Stimulated activated CD8-positive, alpha-beta memory T cell treated with anti-CD3 and anti-CD28 coated beads, Interleukin-2, amount 100 ng/mL, for 48 hours (primary cell): ENCODE results near the gene ADORA1.

ENCODE experiments used
- DNase-seq, 2 donors: peaks; one replicate each; pipeline ENCODE4 v3.0.0-alpha.2; 2020; ENCODE audit warnings: low read depth in 2 of 2

Gene ADORA1

DNA sequence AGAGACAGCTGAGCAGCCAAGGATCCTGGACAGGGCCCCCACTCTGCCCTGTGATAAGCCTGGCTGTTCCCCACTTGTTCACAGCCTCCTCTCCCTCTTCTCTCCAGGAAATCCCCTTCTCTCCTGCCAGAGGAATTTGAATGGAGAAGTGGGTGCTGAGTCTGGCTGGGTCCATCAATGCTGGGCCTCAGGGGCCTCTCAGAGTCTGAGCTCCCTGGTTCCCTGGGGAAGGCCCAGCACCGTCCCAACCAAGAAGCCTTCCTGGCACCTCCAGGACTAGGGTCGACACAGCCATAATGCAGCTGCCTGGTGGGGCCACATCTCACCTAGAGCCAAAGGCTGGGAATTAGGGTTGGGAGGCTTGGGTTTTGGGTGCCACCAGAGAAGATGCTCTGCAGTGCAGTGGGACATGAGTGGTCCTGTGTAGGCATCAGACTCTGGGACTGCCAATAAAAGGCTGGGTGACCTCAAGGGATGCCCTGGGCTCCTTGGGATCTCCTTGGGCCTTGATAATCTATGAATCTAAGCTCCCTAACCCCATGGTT is 45.6 kb downstream of the ADORA1 start:
- no peak for DNase-seq

DNA sequence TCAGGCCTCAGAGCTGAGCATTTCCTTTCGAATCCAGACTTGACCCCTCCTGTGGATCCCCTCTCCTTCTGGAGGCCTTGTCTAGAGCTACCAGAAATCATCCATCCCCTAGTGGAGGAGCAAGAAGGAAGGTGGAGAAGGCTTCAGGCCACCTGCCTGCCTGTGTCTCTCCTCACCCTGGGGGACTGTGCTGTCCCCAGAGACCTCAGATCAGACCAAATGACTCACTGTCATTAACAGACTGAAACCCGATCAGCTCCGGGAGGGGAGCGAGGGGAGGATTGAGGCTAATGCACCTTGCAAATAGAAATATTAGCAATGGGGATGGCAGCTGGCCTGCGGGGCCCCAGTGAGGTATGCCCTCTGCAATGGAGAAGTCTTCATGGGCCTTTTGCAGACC is 46.0 kb downstream of the ADORA1 start:
- DNase-seq = no peak

DNA sequence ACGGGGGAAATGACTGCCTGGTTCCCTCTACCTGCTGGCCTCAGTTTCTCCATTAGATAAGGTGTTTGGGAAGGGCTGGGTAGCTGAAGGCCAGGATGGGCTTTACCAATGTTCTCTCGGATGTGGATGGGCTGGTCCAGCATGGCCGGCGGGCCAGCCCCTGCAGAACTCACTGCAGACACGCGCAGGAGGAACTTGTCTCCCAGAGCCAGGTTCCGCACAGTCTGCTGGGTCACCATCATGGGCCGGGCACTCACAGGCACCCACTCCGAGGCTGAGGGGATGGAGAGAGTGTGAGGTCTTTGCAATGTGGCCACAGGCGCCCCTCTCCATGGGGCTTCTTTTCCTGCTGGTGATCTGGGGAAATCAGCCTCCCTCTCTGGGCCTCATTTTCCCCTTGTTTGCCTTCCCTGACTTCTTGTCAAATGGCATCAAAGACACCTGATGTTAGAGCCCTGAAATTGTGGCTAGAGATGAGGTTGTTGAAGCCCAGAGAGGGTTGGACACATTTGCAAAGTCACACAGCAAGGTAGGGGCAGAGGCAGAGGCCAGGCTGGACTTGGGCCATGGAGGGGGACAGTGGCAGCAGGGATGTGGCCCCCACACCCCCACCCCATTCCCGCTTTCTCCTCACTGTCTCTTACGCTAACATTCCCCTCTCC is 46.9 kb downstream of the ADORA1 start:
- no peak for DNase-seq

DNA sequence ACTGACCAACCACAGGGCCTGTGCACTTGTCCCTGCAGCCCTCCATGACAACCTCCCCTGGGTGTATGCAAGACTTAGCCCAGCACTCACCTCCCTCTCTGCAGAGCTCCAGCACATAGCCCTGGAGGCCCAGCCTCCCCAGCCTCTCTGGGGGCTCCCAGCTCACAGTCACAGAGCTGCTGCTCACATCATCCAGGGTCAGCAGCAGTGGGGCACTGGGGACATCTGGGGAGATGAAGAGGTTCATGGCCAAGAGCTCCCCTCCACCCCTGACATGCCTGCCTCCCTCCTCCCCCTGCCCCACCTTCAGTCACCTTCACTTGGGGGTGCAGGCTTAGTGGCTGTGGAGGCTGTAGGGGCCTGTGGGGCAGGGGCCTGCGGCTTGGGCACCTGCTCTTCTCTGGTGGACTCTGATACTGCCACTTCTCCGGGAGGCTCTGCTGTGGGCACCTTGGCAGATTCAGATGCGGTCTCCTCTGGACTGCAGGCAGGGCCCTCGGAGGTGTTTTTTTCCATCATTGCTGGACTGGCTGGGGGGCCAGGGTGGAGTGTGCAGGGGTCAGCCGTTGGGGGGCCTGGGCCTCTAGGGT is 47.8 kb downstream of the ADORA1 start, which contains the start of gene MYBPH:
TSS of gene MYBPH (minus strand) at position 590 of the 590 bp plus-strand sequence. CDS start at position 519, 71 bp downstream.
- no peak for DNase-seq

DNA sequence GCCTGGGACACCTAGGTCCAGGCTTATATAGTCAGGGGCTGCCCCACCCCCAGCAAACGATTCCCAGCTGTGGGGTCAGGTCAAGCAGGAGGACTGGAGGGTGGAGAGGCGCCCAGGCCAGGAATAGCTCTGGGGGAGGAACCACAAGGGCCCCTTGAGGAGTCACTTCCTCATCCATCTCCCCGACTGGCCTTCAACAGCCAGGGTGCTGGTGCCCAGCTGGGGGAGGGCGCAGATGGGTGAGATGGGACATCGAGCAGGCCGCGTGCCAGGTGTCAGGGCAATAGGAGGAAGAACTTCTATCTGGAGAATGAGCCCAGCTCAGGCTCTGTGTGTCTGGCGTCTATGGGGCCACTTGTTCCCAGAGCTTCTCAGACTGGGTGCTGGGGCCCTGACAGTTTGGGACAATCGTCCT is 48.3 kb downstream of the ADORA1 start:
- no peak for DNase-seq

DNA sequence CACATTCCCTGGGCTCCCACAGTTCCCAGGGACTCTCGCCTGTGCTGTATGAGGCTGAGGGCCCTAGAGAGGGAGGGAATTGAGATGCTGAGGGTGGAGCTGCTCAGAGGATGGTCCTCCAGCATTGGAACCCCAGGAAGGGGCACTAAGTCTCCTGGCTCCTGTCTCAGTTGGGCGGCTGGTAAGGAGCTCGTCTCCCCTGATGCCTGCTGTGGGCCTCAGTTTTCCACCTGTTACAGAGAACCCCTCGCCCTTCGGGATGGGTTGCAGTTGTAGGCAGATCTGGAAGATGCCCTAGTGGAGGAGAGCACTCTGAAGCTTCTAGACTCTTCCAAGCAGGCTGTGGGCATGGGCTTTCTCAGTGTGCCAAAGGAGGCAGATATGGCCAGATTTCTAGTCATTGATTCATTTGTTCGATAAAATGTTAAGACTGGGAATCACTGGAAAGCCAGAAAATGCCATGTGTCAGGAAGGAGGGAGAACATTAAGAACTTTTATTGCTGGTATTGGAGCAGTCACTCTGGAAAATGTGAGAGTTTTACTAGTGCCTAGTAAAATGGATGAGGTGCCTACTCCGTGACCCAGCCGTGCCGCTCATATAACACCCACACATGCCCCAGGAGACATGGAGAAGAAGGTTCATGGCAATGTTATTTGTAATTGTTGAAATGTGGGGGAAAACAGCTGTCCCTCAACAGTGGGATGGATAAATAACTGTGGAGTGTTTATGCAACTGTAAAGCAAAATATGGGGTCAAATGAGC is 48.9 kb downstream of the ADORA1 start:
- no peak for DNase-seq

DNA sequence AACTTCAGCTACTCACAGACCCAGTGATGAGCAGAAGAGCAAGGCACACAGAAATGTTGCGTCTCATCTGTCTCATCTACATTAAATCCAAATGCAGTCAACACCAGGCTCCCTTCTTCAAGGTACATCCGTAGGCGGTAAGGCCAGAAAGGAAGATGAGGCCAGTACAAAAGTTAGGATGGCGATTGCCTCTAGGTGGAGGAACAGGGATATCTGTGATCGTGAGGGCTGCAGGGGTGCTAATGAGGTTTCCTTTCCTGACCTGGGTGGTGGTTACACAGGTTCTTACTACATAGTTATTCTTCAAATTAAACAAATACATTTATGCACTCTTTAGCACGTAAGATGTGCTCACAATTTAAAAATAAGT is 49.5 kb downstream of the ADORA1 start:
- DNase-seq = no peak

DNA sequence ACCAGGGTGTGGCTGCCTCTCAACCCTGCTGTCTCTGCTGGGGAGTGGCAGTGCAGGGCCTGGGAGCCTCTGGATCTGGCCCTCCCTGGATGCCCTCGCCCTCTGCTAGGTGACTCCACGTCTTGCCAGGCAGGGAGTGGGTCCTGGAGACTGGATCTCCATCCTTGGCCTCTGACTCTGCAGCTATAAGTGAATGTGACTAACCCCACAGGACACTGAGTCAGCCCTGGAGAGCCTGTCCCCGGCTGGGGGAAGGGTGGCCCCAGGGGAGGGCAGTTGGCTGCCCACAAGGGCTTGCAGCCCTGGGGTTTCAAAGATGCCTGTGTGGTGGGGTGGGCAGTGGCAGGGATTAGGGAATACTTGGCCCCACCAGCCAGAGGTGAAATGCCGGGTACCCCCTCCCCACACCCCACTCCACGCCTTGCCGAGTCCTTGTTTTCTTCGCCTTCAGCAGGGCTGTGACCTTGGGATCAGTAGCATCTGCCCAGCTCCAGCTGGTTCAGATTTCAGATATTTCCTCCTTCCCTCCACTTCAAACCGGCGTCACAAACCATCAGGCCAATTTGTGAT is 50.0 kb downstream of the ADORA1 start:
- DNase-seq = no peak

DNA sequence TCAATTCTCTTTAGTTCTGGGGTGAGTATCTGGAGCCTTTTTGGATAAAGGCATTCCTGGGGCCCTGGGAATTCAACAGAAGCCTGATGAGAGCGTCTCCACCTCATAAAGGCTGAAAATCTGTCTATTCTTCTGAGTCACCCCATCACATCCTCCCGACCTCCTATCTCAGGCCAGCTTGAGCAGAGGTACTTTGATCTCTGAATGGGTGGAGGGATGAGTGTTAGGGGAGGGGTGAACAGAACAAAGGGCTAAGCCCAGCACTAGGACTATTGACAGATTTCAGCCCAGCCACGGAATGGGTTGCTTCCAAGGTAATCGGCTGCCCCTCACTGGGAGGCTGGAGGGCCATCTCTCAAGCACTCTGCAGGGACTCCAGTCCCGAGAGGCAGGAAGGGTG is 50.6 kb downstream of the ADORA1 start:
- no peak for DNase-seq

DNA sequence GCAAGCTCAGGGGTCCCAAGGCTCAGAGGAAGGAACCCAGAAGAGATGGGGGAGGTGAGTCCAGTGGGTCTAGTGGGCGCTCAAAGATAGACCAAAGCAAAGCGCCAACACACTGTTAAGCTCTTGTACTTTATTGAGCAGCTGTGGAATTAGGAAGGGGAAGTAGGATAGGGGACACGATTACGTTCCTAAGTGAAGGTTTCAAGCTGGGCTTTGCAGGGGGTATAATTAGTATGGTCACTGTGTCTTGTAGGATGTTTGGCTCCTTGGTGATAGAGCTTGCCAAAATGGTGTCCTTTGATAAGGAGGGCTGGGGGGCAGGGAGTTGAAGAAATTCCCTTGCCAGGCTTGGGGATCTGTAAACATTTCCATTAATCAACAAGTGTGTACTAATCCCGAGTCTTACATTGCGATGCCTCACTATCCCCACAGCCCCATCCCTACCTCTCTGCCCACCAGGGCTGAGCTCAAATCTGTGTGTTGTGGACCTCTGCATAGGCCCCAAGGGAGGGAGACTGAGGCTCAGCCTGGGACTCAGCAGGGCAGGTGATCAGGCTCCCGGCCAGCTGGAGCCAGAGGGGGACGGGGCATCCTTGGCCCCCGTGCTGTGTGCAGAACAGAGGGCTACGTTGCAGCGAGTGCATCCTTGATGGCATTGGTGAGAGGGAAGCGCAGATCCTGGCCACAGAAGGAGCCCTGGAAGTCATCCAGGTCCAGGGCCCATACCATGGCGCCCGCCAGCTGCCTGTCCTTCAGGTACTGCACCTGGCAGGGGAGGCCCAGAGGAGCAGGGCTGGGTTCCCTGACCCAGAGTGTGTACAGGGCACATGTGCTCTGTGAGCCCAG is 51.5 kb downstream of the ADORA1 start:
- no peak for DNase-seq

DNA sequence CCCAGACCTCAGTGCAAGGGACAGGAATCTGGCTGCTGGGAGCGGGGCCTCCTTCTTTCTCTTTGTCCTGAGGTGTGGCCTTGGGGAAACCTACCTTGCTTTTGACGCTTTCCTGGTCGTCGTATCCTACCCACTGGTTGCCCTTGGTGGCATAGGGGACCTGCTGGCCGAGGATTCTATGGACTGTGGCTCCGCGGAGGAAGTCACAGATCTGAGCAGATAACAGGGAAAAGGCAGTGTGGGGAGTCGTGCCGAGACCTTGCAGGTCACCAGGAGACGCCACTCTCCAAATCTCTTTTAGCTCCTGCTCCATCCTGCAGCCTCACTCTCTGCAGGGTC is 52.1 kb downstream of the ADORA1 start:
- DNase-seq = no peak

DNA sequence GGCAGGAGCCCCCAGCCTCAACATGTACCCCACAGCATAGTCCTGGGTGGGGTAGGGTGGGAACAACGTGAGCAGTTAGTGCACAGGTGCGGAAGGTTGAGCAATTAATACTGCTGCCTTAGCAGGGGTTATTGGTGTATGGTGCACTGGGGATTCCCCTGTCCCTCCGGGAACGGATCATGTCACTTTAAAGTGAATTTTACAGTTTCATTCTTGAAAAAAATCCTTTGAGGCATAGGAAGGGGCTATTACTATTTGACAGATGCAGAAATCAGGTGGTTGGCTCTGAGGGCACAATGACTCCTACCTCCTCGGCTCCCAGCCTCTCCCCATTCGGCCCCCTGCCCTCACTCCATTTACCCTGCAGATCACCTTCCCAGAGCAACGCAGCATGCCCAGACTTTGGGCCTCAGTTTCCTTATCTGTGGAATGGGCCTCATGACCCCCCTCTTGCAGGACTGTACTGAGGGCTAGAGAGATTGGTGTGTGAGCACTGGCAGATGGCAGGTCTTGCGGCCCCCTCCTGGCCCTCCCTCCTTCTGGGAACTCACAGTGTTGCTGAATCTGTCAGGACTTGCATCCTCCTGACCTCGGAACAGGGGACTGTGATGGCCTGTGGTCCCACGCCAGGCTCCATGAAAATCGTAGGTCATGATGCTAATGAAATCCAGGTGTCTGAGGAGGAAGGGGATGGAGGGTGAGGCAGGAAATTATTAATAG is 53.2 kb downstream of the ADORA1 start:
- DNase-seq = no peak

DNA sequence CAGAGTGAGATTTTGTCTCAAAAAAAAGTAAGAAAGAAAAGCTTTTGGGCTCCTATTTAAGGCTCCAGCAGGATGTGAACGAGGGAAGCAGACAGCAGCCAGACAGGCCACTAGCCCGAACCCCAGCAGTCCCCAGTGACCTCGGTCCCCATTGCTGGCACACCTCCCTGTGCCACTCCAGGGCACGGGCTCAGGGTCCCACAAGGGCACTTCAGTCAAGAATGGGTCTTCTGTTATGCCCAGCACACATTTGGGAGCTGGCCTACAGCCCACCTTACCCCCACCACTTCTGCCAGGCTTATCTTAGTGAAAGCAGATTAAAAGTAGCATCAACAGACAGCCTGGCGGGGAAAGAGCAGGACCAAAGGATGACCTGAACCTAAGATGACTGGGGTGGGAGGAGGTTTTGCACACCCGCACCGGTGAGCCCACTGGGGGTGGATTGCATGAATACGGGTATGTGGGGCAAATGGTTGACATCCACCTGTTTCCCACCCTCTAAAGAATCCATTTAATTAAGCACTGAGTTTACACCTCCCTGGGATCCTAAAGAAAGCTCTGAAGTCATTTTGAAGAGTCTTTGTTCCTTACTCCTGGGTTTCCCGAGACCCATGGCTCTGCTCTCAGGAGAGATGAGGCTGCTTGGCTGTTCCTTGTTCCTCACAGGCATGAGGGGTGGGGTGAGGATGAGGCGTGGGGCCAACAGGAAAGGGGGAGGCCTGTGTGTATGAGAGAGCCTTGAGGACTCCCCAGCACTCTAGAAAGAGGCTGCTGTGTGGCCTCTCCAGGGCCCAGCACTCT is 54.3 kb downstream of the ADORA1 start:
- no peak for DNase-seq

DNA sequence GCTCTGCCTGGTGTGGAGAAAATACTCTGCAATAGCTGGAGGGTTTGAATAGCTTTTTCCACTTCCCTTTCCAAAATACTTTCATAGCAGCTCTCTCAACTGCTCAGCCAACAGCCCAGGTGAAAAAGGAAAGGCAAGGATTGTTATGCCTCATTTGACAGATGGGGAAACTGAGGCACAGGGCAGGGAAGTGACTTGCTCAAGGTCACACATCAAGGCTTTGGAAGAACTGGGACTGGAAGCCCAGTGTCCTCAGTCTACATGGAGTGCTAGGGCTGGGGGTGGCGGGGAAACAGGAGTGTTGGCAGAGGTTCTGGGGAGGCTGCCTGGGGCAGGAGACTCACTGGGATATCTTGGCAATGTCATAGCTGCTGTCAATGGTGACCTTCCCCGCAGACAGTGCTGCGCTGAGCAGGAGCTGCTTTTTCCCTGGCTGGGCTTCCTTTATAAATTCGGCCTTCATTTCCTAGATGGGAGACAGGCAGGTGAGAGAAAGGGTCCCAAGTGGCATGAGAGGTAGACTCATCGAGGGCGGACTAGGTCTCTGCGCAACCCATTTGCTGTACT is 54.9 kb downstream of the ADORA1 start:
- DNase-seq = no peak

DNA sequence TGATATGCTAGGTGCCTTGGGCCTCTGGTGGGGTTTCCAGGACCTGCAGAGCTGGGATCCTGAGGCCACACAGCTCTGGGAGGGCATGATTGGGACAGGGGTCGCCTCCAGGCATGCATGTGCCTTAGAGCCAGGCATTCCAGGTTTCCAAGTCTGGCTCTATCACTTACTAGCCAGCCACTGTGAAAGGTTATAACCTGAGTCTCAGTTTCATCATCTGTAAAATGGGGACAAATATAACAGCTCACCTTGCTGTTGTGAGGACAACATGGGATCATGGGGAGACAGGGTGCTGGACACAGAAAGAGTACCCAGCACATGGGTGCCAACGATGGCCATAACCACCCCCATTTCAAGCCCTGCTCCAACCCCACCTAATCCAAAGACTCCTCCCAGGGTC is 56.3 kb downstream of the ADORA1 start:
- DNase-seq = no peak

DNA sequence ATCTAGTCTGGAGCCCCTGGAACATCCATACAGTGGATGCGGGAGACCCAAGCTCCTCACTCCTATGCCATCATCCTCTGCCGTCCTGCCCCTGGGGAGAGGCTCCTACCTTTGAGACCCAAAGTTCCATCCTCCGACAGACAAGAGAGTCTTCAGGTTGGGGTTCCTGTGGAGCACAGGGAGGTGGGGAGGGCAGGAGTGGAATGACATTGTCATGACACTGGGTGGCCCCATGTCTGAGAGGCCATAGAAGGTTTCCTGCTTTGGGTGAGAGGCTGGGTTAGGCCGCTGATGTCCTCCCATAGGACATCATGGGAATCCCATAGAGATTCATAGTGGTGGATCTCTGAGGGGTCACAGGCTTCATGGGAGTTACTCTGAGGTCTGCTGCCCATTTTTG is 56.9 kb downstream of the ADORA1 start:
- DNase-seq = no peak

DNA sequence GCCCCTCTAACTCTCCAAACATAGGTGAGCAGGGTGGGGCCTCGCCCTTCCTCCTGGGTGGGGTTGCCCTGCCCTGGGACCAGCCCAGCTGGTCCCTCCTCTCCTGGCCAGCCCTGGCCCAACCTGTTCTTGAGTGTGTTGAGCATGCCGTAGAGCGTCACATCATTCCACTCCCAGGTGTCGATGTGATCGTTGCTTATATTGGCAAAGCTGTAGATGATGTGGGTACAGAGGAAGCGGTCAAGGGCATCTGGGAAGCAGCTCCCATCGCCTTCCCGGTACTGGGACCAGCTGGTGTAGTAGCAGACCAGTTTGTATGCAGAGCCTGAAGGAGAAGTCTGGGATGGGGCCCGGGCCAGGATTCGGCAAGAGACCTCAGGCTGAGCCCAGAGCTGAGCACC is 57.5 kb downstream of the ADORA1 start:
- DNase-seq = no peak

DNA sequence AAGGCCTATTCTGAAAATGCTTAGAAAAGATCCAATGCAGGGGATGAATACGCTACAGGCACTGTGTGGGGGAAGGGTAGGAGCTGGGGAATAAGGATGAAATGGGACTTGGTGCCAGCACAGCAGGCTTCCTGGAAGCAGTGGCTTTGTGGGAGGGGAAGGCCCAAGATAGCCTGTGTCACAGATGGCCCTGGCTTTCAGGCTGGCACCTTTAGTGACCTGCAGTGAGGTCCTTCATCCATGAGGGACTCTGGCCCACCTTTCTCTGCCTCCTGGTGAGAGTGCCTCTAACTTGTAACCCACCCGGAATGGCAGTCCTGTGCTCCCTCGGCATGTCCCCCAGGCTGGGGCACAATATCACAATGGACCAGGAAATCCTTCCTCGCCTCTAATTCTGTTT is 58.1 kb downstream of the ADORA1 start:
- no peak for DNase-seq

DNA sequence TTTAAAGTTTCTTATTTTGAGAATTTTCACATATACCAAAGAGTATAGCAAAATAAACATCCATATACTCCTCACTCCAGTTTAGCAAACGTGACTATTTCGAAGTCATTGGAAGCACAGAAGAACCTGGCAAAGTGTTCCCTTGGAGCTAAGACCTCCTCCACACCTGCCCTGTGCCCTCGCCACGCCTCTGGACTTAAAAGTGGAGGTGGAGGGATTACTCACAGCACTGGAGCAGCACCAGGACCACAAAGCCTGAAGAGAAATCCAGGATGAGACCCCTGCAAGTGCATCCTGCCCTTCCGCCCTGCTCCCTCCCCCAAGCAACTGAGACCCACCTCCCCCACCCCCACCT is 58.5 kb downstream of the ADORA1 start:
- no peak for DNase-seq
